WTC11 (cell line): ENCODE results near the gene KDM4B.

Experiments
- IRF2 ChIP-seq: sonication (generic); formaldehyde crosslinking; IDR thresholded peaks from 2 replicates; pipeline ENCODE4 v1.8.0; 2022; ENCODE audit warnings: low read depth, missing genetic modification reagents, borderline replicate concordance
- TF ChIP-seq, protein P1 (sequence below): fragments of 200-600 bp; IDR thresholded peaks from 2 replicates; pipeline ENCODE4 v1.8.0; 2022; ENCODE audit warnings: antibody characterized with exemption
- TF ChIP-seq, protein P2 (sequence below): sonication (generic); formaldehyde crosslinking; IDR thresholded peaks from 2 replicates; pipeline ENCODE4 v1.8.1; 2023; ENCODE audit warnings: mild to moderate bottlenecking, missing genetic modification reagents

DNA sequence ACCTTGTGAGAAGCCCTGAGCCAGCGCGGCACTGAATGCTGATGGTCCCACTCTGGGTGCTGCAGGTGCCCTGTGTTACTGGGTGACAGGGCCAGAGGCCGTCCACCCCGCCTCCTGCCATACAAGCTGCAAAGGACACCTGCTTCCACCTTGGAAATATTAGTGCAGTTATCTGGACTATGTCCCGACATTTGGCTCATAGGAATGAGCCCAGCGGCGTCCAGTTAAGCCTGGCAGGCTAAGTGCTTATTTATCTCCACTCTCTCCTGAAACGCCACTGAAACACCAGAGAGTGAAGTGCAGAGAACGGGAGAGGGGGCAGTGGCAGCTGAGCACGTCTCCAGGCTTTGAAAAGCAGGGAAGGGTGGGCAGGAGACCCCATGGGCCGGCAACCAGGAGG lies 145.8 kb downstream of the KDM4B start:
- TF ChIP-seq, protein P1, sequence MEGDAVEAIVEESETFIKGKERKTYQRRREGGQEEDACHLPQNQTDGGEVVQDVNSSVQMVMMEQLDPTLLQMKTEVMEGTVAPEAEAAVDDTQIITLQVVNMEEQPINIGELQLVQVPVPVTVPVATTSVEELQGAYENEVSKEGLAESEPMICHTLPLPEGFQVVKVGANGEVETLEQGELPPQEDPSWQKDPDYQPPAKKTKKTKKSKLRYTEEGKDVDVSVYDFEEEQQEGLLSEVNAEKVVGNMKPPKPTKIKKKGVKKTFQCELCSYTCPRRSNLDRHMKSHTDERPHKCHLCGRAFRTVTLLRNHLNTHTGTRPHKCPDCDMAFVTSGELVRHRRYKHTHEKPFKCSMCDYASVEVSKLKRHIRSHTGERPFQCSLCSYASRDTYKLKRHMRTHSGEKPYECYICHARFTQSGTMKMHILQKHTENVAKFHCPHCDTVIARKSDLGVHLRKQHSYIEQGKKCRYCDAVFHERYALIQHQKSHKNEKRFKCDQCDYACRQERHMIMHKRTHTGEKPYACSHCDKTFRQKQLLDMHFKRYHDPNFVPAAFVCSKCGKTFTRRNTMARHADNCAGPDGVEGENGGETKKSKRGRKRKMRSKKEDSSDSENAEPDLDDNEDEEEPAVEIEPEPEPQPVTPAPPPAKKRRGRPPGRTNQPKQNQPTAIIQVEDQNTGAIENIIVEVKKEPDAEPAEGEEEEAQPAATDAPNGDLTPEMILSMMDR, result no peak
- TF ChIP-seq, protein P2, sequence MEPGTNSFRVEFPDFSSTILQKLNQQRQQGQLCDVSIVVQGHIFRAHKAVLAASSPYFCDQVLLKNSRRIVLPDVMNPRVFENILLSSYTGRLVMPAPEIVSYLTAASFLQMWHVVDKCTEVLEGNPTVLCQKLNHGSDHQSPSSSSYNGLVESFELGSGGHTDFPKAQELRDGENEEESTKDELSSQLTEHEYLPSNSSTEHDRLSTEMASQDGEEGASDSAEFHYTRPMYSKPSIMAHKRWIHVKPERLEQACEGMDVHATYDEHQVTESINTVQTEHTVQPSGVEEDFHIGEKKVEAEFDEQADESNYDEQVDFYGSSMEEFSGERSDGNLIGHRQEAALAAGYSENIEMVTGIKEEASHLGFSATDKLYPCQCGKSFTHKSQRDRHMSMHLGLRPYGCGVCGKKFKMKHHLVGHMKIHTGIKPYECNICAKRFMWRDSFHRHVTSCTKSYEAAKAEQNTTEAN, result no peak
- no peak for TF ChIP-seq IRF2
